ENCODE data around the gene ALDH9A1. TPM values are rescaled to one million over a fixed set of nuclear protein-coding genes. Genes with fewer than 3 reads are reported as not detected.

The ALDH9A1 gene
- total RNA-seq, 1 donor from 2014 or later: 87.9 TPM

GRCh38 chr1:165623624-165624023 is 74.7 kb downstream of the ALDH9A1 start:
- DNase-seq (ENCODE audit: low read depth in 2 of 2): no peak

GRCh38 chr1:165619647-165620151 is 78.7 kb downstream of the ALDH9A1 start:
- no peak for DNase-seq (ENCODE audit: low read depth in 2 of 2)

DNA sequence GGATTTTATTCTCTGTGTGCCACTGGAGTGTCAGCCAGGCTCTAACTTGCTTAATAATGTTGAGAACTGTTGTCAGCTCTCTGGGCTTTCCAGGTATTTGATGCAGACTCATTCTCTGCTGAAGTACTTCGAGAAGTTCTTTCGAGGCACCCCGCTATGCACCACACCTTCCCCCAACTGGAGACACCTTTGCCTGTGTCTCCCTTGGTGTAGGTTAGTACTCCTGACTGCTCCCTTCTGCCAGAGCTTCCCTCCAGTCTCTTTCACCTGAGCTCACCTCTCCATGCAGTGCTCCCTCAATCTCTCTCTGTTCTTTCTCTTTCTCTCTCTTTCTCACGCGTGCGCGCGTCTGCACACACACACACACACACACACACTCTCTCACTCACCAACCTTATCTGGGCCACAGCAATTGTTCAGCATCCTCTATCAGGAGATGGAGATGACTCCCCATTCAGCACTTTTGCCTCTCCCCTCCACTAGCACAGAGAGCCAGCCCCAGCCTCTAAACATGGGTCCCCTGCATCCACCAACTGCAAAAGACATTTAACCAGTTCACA is 81.3 kb downstream of the ALDH9A1 start:
- DNase-seq (ENCODE audit: low read depth in 2 of 2): no peak

DNA sequence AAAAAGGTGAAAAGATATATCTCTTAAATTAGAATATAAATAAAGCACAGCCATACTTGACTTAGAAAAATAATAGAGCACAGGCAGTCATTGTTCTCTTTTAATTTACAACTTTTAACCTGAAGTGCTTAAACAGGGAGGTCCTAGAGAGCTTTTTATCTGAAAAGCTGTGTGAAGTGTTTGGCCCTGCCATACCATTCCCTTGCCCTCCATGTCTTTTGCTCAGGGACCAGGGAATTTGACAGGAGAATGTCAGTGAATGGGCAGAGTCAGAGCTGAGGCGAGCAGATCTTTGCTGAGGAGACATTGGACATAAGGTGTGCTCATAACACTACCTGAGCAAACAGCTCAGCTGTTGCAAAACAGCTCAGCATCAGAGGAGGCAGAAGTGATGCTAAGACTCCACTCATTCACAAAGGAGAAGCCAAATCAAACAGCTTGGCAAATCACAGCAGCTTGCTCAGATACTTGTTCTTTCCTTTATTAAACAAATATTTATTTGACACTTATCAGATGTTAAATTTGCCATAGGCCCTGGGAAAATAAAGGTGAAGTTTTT is 82.2 kb downstream of the ALDH9A1 start:
- no peak for DNase-seq (ENCODE audit: low read depth in 2 of 2)

Other genes starting within 250 kb of the ALDH9A1 start
- not detected in 2 replicates for gene LRRC52, start 154.6 kb downstream of the ALDH9A1 start, total RNA-seq
- gene MGST3, start 67.3 kb downstream of the ALDH9A1 start, total RNA-seq: 165 and 169 TPM in 2 replicates
- 45.1 and 47.3 TPM in 2 replicates for gene TMCO1, start 70.3 kb upstream of the ALDH9A1 start, total RNA-seq
- gene UCK2, start 129.1 kb upstream of the ALDH9A1 start, total RNA-seq: 67.4 and 72.1 TPM in 2 replicates